K562 treated with DMSO at 1 percent for 12 hours (cell line): ENCODE measurements around the gene YPEL2. TPM values are rescaled to one million over a fixed set of nuclear protein-coding genes. Genes with fewer than 3 reads are reported as not detected.

Experiments
- total RNA-seq: library from RNA; unstranded; fragments of 300-600 nt; gene quantifications from 2 replicates; pipeline ENCODE4 v1.2.3, GENCODE V29; 2022; ENCODE audit not compliant: insufficient read depth

The YPEL2 gene
- 0.93 TPM in 1 of 2 replicates, not detected in the other for total RNA-seq

DNA sequence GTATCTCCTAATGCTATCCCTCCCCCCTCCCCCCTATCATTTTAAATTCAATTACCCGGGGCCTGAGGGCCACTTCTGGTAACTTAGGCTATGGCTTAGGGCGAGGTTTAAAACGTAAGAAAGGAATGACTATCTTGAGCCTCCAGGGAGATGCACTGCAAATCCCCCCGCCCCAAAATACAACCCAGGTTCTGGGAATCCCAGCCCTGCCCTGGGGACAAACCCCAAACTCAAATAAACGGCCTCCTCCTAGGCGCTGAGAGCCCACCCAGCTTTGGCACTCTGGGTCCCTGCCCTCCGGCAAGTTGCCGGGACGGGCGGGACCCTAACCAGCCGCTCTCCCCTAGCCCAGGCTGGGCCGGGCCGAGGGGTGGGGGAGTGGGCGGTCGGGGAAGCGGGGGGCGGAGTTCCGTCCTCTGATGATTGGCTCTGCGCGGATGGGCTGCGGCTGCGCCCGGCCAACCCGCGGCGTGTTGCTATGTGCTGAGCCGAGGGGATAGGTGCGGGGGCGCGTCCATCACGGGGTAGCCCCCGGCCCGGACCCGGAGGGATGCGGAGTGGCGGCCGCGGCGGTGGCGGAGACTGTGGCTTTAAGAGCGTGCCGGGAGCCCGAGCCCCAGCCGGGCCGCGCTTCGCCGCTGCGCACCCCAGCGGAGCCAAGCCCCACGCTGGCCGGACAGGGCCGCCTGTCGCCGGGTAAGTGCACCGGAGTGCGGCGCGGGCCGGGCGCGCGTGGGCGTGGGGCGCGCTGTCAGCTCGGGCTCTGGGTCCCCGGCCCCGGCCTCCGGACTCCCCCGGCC is at the start of gene YPEL2:
YPEL2 (plus strand) TSS at position 527 of the 800 bp plus-strand sequence. CDS start 21,755 bp downstream, outside the sequence.

Other genes starting within 250 kb of the YPEL2 start
- 6.4 and 22.8 TPM in 2 replicates for gene TRIM37, start 224.8 kb upstream of the YPEL2 start, total RNA-seq
- 48.5 and 76.0 TPM in 2 replicates for gene SKA2, start 176.5 kb upstream of the YPEL2 start, total RNA-seq
- gene PRR11, start 175.9 kb upstream of the YPEL2 start, total RNA-seq = 21.1 and 56.8 TPM in 2 replicates
- 11.7 and 21.6 TPM in 2 replicates for gene SMG8, start 121.6 kb upstream of the YPEL2 start, total RNA-seq
- 3.6 and 8.0 TPM in 2 replicates for gene GDPD1, start 111.1 kb upstream of the YPEL2 start, total RNA-seq
- gene DHX40, start 234.0 kb downstream of the YPEL2 start, total RNA-seq = 8.8 and 26.5 TPM in 2 replicates